ENCODE data around the gene PPP2R3B.

- TF ChIP-seq TCF12 (IDR thresholded peaks at IDR 0.05; ENCODE audit: low read depth) (no peak), EP300 (IDR thresholded peaks at IDR 0.05; ENCODE audit: borderline replicate concordance) (no peak), NFIC (IDR thresholded peaks at IDR 0.05) (no peak), REST (IDR thresholded peaks at IDR 0.05; ENCODE audit: low read depth) (no peak), RAD21 (IDR thresholded peaks at IDR 0.05; ENCODE audit: low read depth) (no peak), YY1 (IDR thresholded peaks at IDR 0.05; ENCODE audit: low read depth) (no peak), TAF1 (IDR thresholded peaks at IDR 0.05; ENCODE audit: low read depth) (no peak), TEAD4 (IDR thresholded peaks at IDR 0.05) (no peak), MAX (IDR thresholded peaks at IDR 0.05) (no peak)
Measured at GRCh38 chrX:405149-405548, 18.4 kb upstream of the PPP2R3B start.
